ENCODE data around the gene CACNA1E. TPM values are rescaled to one million over a fixed set of nuclear protein-coding genes. Genes with fewer than 3 reads are reported as not detected.

Gene CACNA1E
- total and polyA plus RNA-seq, 2 donors (not counting 1 experiment from before 2014, with no cell fraction given) = 0.37 to 0.40 TPM

DNA sequence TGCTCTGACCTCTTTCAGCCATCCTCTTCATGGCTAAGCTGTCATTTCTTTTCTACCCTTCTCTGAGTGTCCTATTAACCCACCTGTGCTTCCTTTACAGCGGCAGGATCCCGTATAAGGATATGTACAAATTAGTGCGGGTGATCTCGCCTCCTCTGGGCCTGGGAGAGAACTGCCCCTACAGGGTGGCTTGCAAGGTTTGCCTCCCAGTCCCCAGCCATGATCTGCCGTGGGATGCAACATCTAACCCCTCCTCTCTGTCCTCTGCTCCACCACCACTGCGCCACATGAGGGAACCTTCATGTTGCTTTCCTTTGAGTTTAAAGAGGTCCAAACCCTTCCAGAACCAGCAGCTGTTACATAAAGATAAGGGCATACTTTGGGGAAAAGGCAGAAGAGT, 296.0 kb downstream of the CACNA1E start:
- Histone ChIP-seq H3K36me3 (replicated peaks in 1 of 2; ENCODE audit: control extremely low read depth in 1 of 2, control insufficient read depth in 1 of 2, extremely low read depth in 1 of 2, insufficient read depth in 2 of 2, low read length in 1 of 2) (no peaks in the 10 kb centered on the region), H4K20me1 (ENCODE audit: control insufficient read depth, insufficient read depth, low read length, poor library complexity, severe bottlenecking) (no peaks in the 10 kb centered on the region), H3K4me1 (ENCODE audit: control insufficient read depth in 2 of 2, insufficient read depth in 2 of 2, low read length in 2 of 2) (no peaks in the 10 kb centered on the region), H3K27me3 (replicated peaks in 1 of 4; ENCODE audit: control extremely low read depth in 1 of 4, control insufficient read depth in 3 of 4, insufficient read depth in 4 of 4, low read length in 3 of 4) (no peaks in the 10 kb centered on the region), H3K4me3 (ENCODE audit: control extremely low read depth in 1 of 5, extremely low read depth in 1 of 5, insufficient read depth in 1 of 5, low read depth in 2 of 5, low read length in 4 of 5) (no peak overlapping the region), H2AFZ (ENCODE audit: insufficient read depth, low read depth, low read length, poor library complexity, severe bottlenecking) (no peak overlapping the region), H3K27ac (ENCODE audit: low read length in 2 of 2) (no peak overlapping the region), H3K4me2 (replicated peaks; ENCODE audit: low read depth, low read length, poor library complexity, severe bottlenecking) (no peak overlapping the region), H3K9me3 (ENCODE audit: control extremely low read depth in 1 of 3, control insufficient read depth in 2 of 3, insufficient read depth in 1 of 3, low read length in 2 of 3) (no peaks in the 10 kb centered on the region), H3K79me2 (ENCODE audit: control insufficient read depth, insufficient read depth, low read length) (no peaks in the 10 kb centered on the region), H3K9ac (ENCODE audit: low read length) (no peak overlapping the region)
- Mint-ChIP-seq H3K27ac (no peak overlapping the region), H3K9me3 (ENCODE audit: insufficient read depth) (no peaks in the 10 kb centered on the region), H3K27me3 (no peaks in the 10 kb centered on the region), H3K4me3 (no peak overlapping the region), H3K4me1 (no peaks in the 10 kb centered on the region)
- CTCF ChIA-PET = no interaction called here
- POLR2A ChIA-PET = no interaction called here
- 82% methylated on average over 5 of the region's 6 CpGs for WGBS (ENCODE audit: insufficient coverage)
- TF ChIP-seq EZH2 (IDR thresholded peaks at IDR 0.05; ENCODE audit: borderline replicate concordance, insufficient read depth, low read depth, low read length, poor library complexity, severe bottlenecking) = no peak
- TF ChIP-seq, protein P1, sequence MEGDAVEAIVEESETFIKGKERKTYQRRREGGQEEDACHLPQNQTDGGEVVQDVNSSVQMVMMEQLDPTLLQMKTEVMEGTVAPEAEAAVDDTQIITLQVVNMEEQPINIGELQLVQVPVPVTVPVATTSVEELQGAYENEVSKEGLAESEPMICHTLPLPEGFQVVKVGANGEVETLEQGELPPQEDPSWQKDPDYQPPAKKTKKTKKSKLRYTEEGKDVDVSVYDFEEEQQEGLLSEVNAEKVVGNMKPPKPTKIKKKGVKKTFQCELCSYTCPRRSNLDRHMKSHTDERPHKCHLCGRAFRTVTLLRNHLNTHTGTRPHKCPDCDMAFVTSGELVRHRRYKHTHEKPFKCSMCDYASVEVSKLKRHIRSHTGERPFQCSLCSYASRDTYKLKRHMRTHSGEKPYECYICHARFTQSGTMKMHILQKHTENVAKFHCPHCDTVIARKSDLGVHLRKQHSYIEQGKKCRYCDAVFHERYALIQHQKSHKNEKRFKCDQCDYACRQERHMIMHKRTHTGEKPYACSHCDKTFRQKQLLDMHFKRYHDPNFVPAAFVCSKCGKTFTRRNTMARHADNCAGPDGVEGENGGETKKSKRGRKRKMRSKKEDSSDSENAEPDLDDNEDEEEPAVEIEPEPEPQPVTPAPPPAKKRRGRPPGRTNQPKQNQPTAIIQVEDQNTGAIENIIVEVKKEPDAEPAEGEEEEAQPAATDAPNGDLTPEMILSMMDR (IDR thresholded peaks at IDR 0.05) = no peak
- intact Hi-C loops (cut with micrococcal nuclease) = no loop called here
- ATAC-seq (ENCODE audit: low read depth) (no peak), DNase-seq (no peak)

DNA sequence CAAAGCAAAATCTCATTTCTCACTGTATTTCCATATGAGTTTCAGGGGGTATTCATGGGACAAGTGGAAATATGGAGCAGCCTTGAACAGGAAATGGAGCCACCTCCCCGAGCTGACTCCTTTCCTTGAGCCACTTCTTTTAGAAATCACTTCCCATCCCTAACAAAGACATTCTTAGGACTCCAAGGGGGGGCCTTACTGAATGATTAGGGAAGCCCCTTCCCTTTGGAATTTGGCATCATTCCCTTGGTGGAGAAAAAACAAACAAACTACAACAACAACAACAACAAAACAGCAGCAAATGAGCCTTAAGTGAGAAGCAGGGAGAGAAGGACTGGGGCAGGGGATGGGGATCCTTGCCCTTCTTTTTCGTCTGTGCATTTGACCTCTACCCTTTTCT, 299.9 kb downstream of the CACNA1E start:
- H3K9me3 ChIP-seq (ENCODE audit: control extremely low read depth in 1 of 3, control insufficient read depth in 2 of 3, insufficient read depth in 1 of 3, low read length in 2 of 3) = no peaks in the 10 kb centered on the region
- no CpG with 5 or more reads among the region's 2 CpGs for WGBS (ENCODE audit: insufficient coverage)

More for the DNA sequence above, 299.9 kb downstream of the CACNA1E start:
- no peaks in the 10 kb centered on the region for H3K4me1 ChIP-seq (ENCODE audit: control insufficient read depth in 2 of 2, insufficient read depth in 2 of 2, low read length in 2 of 2)
- TF ChIP-seq EZH2 (IDR thresholded peaks at IDR 0.05; ENCODE audit: borderline replicate concordance, insufficient read depth, low read depth, low read length, poor library complexity, severe bottlenecking) = no peak
- TF ChIP-seq, protein P1 (IDR thresholded peaks at IDR 0.05) = no peak
- no peaks in the 10 kb centered on the region for H4K20me1 ChIP-seq (ENCODE audit: control insufficient read depth, insufficient read depth, low read length, poor library complexity, severe bottlenecking)
- H3K9ac ChIP-seq (ENCODE audit: low read length) = no peak overlapping the region
- H2AFZ ChIP-seq (ENCODE audit: insufficient read depth, low read depth, low read length, poor library complexity, severe bottlenecking) = no peak overlapping the region
- H3K27ac ChIP-seq (ENCODE audit: low read length in 2 of 2) = no peak overlapping the region
- ChIA-PET POLR2A (no interaction called here), CTCF (no interaction called here)
- no peak for ATAC-seq (ENCODE audit: low read depth)
- DNase-seq = no peak
- H3K4me1 Mint-ChIP-seq = no peaks in the 10 kb centered on the region
- H3K4me3 ChIP-seq (ENCODE audit: control extremely low read depth in 1 of 5, extremely low read depth in 1 of 5, insufficient read depth in 1 of 5, low read depth in 2 of 5, low read length in 4 of 5) = no peak overlapping the region
- no peaks in the 10 kb centered on the region for H3K27me3 Mint-ChIP-seq
- H3K27ac Mint-ChIP-seq = no peak overlapping the region
- H3K27me3 ChIP-seq (replicated peaks in 1 of 4; ENCODE audit: control extremely low read depth in 1 of 4, control insufficient read depth in 3 of 4, insufficient read depth in 4 of 4, low read length in 3 of 4) = no peaks in the 10 kb centered on the region
- H3K4me2 ChIP-seq (replicated peaks; ENCODE audit: low read depth, low read length, poor library complexity, severe bottlenecking) = no peak overlapping the region
- intact Hi-C loops (cut with micrococcal nuclease) = no loop called here
- H3K36me3 ChIP-seq (replicated peaks in 1 of 2; ENCODE audit: control extremely low read depth in 1 of 2, control insufficient read depth in 1 of 2, extremely low read depth in 1 of 2, insufficient read depth in 2 of 2, low read length in 1 of 2) = no peaks in the 10 kb centered on the region
- no peaks in the 10 kb centered on the region for H3K9me3 Mint-ChIP-seq (ENCODE audit: insufficient read depth)
- no peak overlapping the region for H3K4me3 Mint-ChIP-seq
- H3K79me2 ChIP-seq (ENCODE audit: control insufficient read depth, insufficient read depth, low read length) = no peaks in the 10 kb centered on the region
